Measurements from ENCODE around the gene NAT14.

Gene NAT14

GRCh38 chr19:55453511-55454260 is 31.3 kb upstream of the NAT14 start:
- DNase-seq, result no peak

- peak; percentile 58 for DNase-seq
Measured at GRCh38 chr19:55454787-55455243, 30.2 kb upstream of the NAT14 start.

GRCh38 chr19:55455576-55456235 is 29.3 kb upstream of the NAT14 start:
- DNase-seq, result no peak

GRCh38 chr19:55456347-55456746 is 28.6 kb upstream of the NAT14 start:
- no peak for DNase-seq

- no peak for DNase-seq
Measured at GRCh38 chr19:55457683-55458457, 27.1 kb upstream of the NAT14 start.

- no peak for DNase-seq
Measured at GRCh38 chr19:55459551-55459949, 25.4 kb upstream of the NAT14 start.

- no peak for DNase-seq
Measured at GRCh38 chr19:55459950-55460657, 24.9 kb upstream of the NAT14 start.

GRCh38 chr19:55460670-55461258 is 24.2 kb upstream of the NAT14 start:
- peak; percentile 43 for DNase-seq

GRCh38 chr19:55461259-55461973 is 23.6 kb upstream of the NAT14 start, which contains the start of gene ISOC2:
Gene ISOC2 (minus strand): TSS chr19:55461642. CDS start chr19:55456486, 5,156 bp downstream.
- DNase-seq, result peak; percentile 100

- DNase-seq, result no peak
Measured at GRCh38 chr19:55461974-55462626, 22.9 kb upstream of the NAT14 start.

GRCh38 chr19:55462722-55463121 is 22.3 kb upstream of the NAT14 start:
- no peak for DNase-seq

- DNase-seq, result no peak
Measured at GRCh38 chr19:55463583-55464031, 21.4 kb upstream of the NAT14 start.

GRCh38 chr19:55464039-55464661 is 20.8 kb upstream of the NAT14 start:
- no peak for DNase-seq

GRCh38 chr19:55464662-55465054 is 20.3 kb upstream of the NAT14 start, which contains the start of gene C19orf85:
Gene C19orf85 (minus strand): TSS chr19:55464751. CDS start chr19:55464554, 197 bp downstream.
- no peak for DNase-seq

- DNase-seq, result no peak
Measured at GRCh38 chr19:55465460-55466240, 19.3 kb upstream of the NAT14 start.

- DNase-seq, result no peak
Measured at GRCh38 chr19:55466241-55466614, 18.8 kb upstream of the NAT14 start.

- peak; percentile 72 for DNase-seq
Measured at GRCh38 chr19:55467236-55468053, 17.5 kb upstream of the NAT14 start.

GRCh38 chr19:55468054-55468393 is 17.0 kb upstream of the NAT14 start:
- no peak for DNase-seq

GRCh38 chr19:55471266-55471665 is 13.7 kb upstream of the NAT14 start:
- no peak for DNase-seq

All from stimulated activated CD4-positive, alpha-beta T cell treated with anti-CD3 and anti-CD28 coated beads, Interleukin-4, amount 100 ng/mL, for 1 hour (primary cell).